Esophagus muscularis mucosa (tissue), 4 donors: Measurements from ENCODE around the gene CGRRF1.

ENCODE experiments used
- EP300 ChIP-seq: sonication (generic); formaldehyde crosslinking; IDR thresholded peaks from one replicate; pipeline ENCODE4 v1.6.1; 2017; ENCODE audit warnings: antibody characterized with exemption
- POLR2AphosphoS5 ChIP-seq, 2 donors: sonication (generic); formaldehyde crosslinking; IDR thresholded peaks; one replicate each; pipeline ENCODE4 v1.6.1; 2017; ENCODE audit warnings: antibody characterized with exemption in 2 of 2
- TF ChIP-seq, protein P1 (sequence below), 3 experiments: fragments of 200-600 bp in 2 of 3; fragments of 450-650 bp in 1 of 3; sonication (generic) in 2 of 3; IDR thresholded peaks; one replicate each; pipeline ENCODE4 v1.5.1; 2017 to 2019; ENCODE audit warnings: antibody characterized with exemption in 3 of 3, mild to moderate bottlenecking in 2 of 3, moderate library complexity in 1 of 3

DNA sequence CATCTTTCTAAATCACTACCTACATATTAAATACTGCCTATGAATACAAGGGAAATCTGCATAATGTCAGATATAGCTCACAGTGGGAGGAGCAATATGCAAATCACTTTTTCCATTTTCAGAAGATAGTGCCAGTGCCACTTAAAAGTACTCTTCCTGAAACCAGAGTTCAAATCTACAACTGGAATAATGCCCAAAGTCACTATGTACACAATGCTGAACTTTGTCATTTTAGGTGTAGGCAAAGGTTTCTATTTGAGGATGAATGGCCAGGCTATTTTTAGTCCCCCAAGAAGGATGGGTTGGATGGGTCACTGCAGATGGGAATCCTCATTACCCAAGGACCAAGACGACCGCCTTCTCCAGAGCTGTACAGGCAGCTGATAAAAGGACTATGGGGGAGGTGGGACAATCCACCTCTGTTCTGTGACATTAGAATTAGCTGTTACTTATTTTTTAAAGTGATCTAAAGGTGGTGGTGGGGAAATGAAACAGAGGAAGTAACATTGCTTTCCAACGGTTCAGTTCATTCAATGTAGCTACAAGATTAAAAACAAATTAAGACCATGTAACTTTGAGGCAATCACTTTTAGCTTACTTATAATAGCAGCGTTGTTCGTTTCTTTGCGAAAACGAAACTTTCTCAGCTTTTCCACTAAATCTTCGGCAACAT, 26.5 kb upstream of the CGRRF1 start:
- TF ChIP-seq, protein P1, sequence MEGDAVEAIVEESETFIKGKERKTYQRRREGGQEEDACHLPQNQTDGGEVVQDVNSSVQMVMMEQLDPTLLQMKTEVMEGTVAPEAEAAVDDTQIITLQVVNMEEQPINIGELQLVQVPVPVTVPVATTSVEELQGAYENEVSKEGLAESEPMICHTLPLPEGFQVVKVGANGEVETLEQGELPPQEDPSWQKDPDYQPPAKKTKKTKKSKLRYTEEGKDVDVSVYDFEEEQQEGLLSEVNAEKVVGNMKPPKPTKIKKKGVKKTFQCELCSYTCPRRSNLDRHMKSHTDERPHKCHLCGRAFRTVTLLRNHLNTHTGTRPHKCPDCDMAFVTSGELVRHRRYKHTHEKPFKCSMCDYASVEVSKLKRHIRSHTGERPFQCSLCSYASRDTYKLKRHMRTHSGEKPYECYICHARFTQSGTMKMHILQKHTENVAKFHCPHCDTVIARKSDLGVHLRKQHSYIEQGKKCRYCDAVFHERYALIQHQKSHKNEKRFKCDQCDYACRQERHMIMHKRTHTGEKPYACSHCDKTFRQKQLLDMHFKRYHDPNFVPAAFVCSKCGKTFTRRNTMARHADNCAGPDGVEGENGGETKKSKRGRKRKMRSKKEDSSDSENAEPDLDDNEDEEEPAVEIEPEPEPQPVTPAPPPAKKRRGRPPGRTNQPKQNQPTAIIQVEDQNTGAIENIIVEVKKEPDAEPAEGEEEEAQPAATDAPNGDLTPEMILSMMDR (IDR thresholded peaks at IDR 0.05), result no peak
- TF ChIP-seq POLR2AphosphoS5 (IDR thresholded peaks at IDR 0.05), result no peak
- TF ChIP-seq EP300, result no peak
